HL-60 (cell line): Measurements from ENCODE around the gene NGF.

Experiments used
- DNase-seq, 2 experiments: peaks; one replicate each; pipeline ENCODE4 v3.0.0-alpha.2; 2010 to 2020; ENCODE audit warnings: low read depth in 1 of 2, low spot score in 1 of 2
- H3K27ac ChIP-seq: fragments of 250-450 bp; sonication (Bioruptor Pico); replicated peaks from 2 replicates; pipeline ENCODE4 v1.5.1; 2020; ENCODE audit warnings: mild to moderate bottlenecking, moderate library complexity
- H3K27me3 ChIP-seq: fragments of 250-450 bp; sonication (Bioruptor Pico); 2 replicates; pipeline ENCODE4 v1.5.1; 2021; ENCODE audit warnings: mild to moderate bottlenecking, moderate library complexity; ENCODE audit not compliant: insufficient read depth, poor library complexity, severe bottlenecking
- H3K4me3 ChIP-seq: replicated peaks from 2 replicates; pipeline ENCODE4 v1.5.1; 2011; ENCODE audit warnings: mild to moderate bottlenecking, control low read depth, low read length; ENCODE audit not compliant: insufficient read depth
- CTCF ChIP-seq: IDR thresholded peaks from one replicate; pipeline ENCODE4 v1.5.1; 2011; ENCODE audit warnings: low read length, control low read depth, inconsistent platforms; ENCODE audit not compliant: insufficient read depth
- GABPA ChIP-seq: IDR thresholded peaks from 2 replicates; pipeline ENCODE4 v1.6.1; 2012; ENCODE audit warnings: low read depth
- POLR2AphosphoS5 ChIP-seq: IDR thresholded peaks from 2 replicates; pipeline ENCODE4 v1.6.1; 2012; ENCODE audit warnings: low read depth
- SPI1 ChIP-seq: IDR thresholded peaks from 2 replicates; pipeline ENCODE4 v1.6.1; 2012; ENCODE audit warnings: low read depth, mild to moderate bottlenecking, borderline replicate concordance
- TF ChIP-seq, protein P1 (sequence below): IDR thresholded peaks from 2 replicates; pipeline ENCODE4 v1.6.1; 2012; ENCODE audit warnings: low read depth; ENCODE audit not compliant: insufficient replicate concordance

Gene NGF

GRCh38 chr1:115280064-115280463 is 58.0 kb downstream of the NGF start:
- Histone ChIP-seq H3K27ac (no peak overlapping the region), H3K27me3 (no peaks in the 10 kb centered on the region), H3K4me3 (no peak overlapping the region)
- no peak for DNase-seq
- TF ChIP-seq POLR2AphosphoS5 (no peak), SPI1 (no peak), GABPA (no peak), CTCF (no peak)
- TF ChIP-seq, protein P1, sequence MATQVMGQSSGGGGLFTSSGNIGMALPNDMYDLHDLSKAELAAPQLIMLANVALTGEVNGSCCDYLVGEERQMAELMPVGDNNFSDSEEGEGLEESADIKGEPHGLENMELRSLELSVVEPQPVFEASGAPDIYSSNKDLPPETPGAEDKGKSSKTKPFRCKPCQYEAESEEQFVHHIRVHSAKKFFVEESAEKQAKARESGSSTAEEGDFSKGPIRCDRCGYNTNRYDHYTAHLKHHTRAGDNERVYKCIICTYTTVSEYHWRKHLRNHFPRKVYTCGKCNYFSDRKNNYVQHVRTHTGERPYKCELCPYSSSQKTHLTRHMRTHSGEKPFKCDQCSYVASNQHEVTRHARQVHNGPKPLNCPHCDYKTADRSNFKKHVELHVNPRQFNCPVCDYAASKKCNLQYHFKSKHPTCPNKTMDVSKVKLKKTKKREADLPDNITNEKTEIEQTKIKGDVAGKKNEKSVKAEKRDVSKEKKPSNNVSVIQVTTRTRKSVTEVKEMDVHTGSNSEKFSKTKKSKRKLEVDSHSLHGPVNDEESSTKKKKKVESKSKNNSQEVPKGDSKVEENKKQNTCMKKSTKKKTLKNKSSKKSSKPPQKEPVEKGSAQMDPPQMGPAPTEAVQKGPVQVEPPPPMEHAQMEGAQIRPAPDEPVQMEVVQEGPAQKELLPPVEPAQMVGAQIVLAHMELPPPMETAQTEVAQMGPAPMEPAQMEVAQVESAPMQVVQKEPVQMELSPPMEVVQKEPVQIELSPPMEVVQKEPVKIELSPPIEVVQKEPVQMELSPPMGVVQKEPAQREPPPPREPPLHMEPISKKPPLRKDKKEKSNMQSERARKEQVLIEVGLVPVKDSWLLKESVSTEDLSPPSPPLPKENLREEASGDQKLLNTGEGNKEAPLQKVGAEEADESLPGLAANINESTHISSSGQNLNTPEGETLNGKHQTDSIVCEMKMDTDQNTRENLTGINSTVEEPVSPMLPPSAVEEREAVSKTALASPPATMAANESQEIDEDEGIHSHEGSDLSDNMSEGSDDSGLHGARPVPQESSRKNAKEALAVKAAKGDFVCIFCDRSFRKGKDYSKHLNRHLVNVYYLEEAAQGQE = no peak

DNA sequence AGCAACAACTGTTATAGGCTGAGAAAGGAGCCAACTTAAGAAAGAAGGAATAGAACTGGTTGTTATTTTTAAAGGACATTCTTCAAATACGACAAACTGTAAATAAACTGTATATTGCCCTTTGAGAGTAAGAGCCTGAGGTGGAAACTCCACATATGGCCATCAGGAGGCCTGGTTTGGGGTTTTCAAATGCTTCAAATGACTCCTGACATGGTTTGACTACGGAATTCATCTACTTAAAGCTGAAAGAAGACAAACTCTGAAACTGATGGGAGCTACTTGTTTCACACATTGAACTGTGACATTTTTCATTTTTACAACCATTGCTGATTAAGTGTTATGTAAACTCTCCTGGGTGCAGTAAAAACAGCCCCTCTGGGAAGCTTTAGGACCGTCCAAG is 59.8 kb downstream of the NGF start:
- Histone ChIP-seq H3K4me3 (no peak overlapping the region), H3K27me3 (no peaks in the 10 kb centered on the region), H3K27ac (no peak overlapping the region)
- DNase-seq = no peak
- no peak for TF ChIP-seq CTCF
- TF ChIP-seq, protein P1 = no peak
- no peak for TF ChIP-seq POLR2AphosphoS5
- no peak for TF ChIP-seq SPI1
- TF ChIP-seq GABPA = no peak

- Histone ChIP-seq H3K27ac (no peak overlapping the region), H3K27me3 (no peaks in the 10 kb centered on the region), H3K4me3 (no peak overlapping the region)
- no peak for DNase-seq
- TF ChIP-seq CTCF (no peak), SPI1 (no peak), POLR2AphosphoS5 (no peak), GABPA (no peak)
- TF ChIP-seq, protein P1 = no peak
These were observed 60.8 kb downstream of the NGF start for GRCh38 chr1:115277276-115277675.
